ENCODE data around the gene EEIG2. TPM values are rescaled to one million over a fixed set of nuclear protein-coding genes. Genes with fewer than 3 reads are reported as not detected.

EEIG2 gene
- total RNA-seq, 1 donor from 2014 or later = 5.1 TPM

GRCh38 chr1:108605633-108606032 is 45.7 kb downstream of the EEIG2 start:
- ATAC-seq (ENCODE audit: poor library complexity) (no peak), DNase-seq (no peak)
- intact Hi-C loops (cut with DNase I) = no loop called here

GRCh38 chr1:108606478-108606877 is 46.6 kb downstream of the EEIG2 start:
- ATAC-seq (ENCODE audit: poor library complexity) (no peak), DNase-seq (no peak)
- intact Hi-C loops (cut with DNase I) = no loop called here

- DNase-seq (no peak), ATAC-seq (ENCODE audit: poor library complexity) (peak; percentile 78)
- intact Hi-C loops (cut with DNase I) = no loop called here
Measured at GRCh38 chr1:108609483-108610049, 49.7 kb downstream of the EEIG2 start.

Other genes starting within 250 kb of the EEIG2 start
- not detected for gene NBPF6, start 109.8 kb upstream of the EEIG2 start, total RNA-seq
- gene HENMT1, start 101.0 kb downstream of the EEIG2 start, total RNA-seq = 1.0 TPM
- gene PRPF38B, start 132.2 kb downstream of the EEIG2 start, total RNA-seq = 16.9 TPM
- not detected for gene FNDC7, start 152.8 kb downstream of the EEIG2 start, total RNA-seq
- 23.0 TPM for gene STXBP3, start 186.6 kb downstream of the EEIG2 start, total RNA-seq